NT2/D1 (cell line): ENCODE data around the gene RBM26.

Source experiments
- SUZ12 ChIP-seq: IDR thresholded peaks from 2 replicates; pipeline ENCODE4 v1.6.1; 2011; ENCODE audit not compliant: insufficient read length, insufficient read depth; ENCODE audit errors: extremely low read depth
- ZNF274 ChIP-seq: IDR thresholded peaks from 2 replicates; pipeline ENCODE4 v1.6.1; 2011; ENCODE audit warnings: mild to moderate bottlenecking, low read depth, low read length

- TF ChIP-seq SUZ12 (no peak), ZNF274 (no peak)
These were observed 134.4 kb downstream of the RBM26 start for GRCh38 chr13:79271616-79272015.
